NCI-H446 (cell line): ENCODE results near the gene VSTM2L.

Experiments used
- DNase-seq, 2 experiments: peaks; one replicate each; lab custom pipeline; 2025; lab: John Stamatoyannopoulos, UW

Gene VSTM2L

GRCh38 chr20:37878835-37879599, 23.9 kb upstream of the VSTM2L start:
- DNase-seq = no peak

GRCh38 chr20:37879843-37880242, 23.1 kb upstream of the VSTM2L start:
- no peak for DNase-seq

- peak in 1 of 2 experiments; percentile 5 for DNase-seq
These were observed 22.0 kb upstream of the VSTM2L start for GRCh38 chr20:37880726-37881591.

- no peak for DNase-seq
These were observed 21.2 kb upstream of the VSTM2L start for GRCh38 chr20:37881601-37882343.

- no peak for DNase-seq
These were observed 19.8 kb upstream of the VSTM2L start for GRCh38 chr20:37882961-37883712.

- DNase-seq = no peak
These were observed 17.9 kb upstream of the VSTM2L start for GRCh38 chr20:37885042-37885441.

GRCh38 chr20:37885593-37886503, 17.1 kb upstream of the VSTM2L start:
- no peak for DNase-seq

GRCh38 chr20:37886851-37887297, 16.1 kb upstream of the VSTM2L start:
- DNase-seq = no peak

GRCh38 chr20:37888641-37889040, 14.3 kb upstream of the VSTM2L start:
- DNase-seq = no peak

GRCh38 chr20:37890108-37890507, 12.8 kb upstream of the VSTM2L start:
- DNase-seq = no peak

GRCh38 chr20:37890643-37891042, 12.3 kb upstream of the VSTM2L start:
- no peak for DNase-seq

GRCh38 chr20:37892001-37892400, 10.9 kb upstream of the VSTM2L start:
- DNase-seq = no peak

- DNase-seq = no peak
These were observed 9.2 kb upstream of the VSTM2L start for GRCh38 chr20:37893566-37894241.

GRCh38 chr20:37894454-37894853, 8.5 kb upstream of the VSTM2L start:
- DNase-seq = no peak

- no peak for DNase-seq
These were observed 7.8 kb upstream of the VSTM2L start for GRCh38 chr20:37895166-37895565.

- peak; percentile 17 to 41 for DNase-seq
These were observed 5.9 kb upstream of the VSTM2L start for GRCh38 chr20:37896932-37897548.

GRCh38 chr20:37898233-37899104, 4.5 kb upstream of the VSTM2L start:
- DNase-seq = no peak
